ENCODE data around the gene BICDL2. TPM values are rescaled to one million over a fixed set of nuclear protein-coding genes. Genes with fewer than 3 reads are reported as not detected.

BICDL2 gene
- polyA plus RNA-seq, 1 donor from 2014 or later, result 0.37 TPM

DNA sequence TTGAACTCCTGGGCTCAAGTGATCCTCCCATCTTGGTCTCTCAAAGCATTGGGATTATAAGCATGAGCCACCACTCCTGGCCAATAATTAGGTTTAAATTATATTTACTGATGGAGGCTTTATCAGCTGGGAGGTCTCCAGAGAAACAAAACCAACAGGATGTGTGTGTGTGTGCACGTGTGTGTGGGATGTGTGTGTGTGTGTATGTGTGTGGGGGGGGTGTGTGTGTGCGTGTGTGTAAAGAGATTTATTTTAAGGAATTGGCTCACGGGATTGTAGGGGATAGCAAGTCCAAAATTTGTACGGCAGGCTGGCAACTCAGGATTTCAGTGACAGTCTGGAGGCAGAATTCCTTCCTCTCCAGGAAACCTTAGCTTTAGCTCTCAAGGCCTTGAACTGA is 14.3 kb upstream of the BICDL2 start:
- no peaks in the 10 kb centered on the region for H3K79me2 ChIP-seq (replicated peaks; ENCODE audit: insufficient read depth, low read length)
- H3K9me2 ChIP-seq (ENCODE audit: insufficient read depth, low read length), result no peaks in the 10 kb centered on the region
- H3F3A ChIP-seq (ENCODE audit: insufficient read depth, low read length, poor library complexity, severe bottlenecking), result no peaks in the 10 kb centered on the region
- no peak overlapping the region for H2AFZ ChIP-seq (ENCODE audit: low read depth, low read length)
- H3K27ac ChIP-seq (ENCODE audit: low read length), result no peak overlapping the region
- H3K9ac ChIP-seq (ENCODE audit: low read length), result no peak overlapping the region
- no peak overlapping the region for H3K4me2 ChIP-seq (ENCODE audit: low read length)
- no peaks in the 10 kb centered on the region for H3K9me3 ChIP-seq (ENCODE audit: low read length)
- no peaks in the 10 kb centered on the region for H4K20me1 ChIP-seq (ENCODE audit: insufficient read depth)
- TF ChIP-seq CTCF (IDR thresholded peaks at IDR 0.05; ENCODE audit: poor library complexity, severe bottlenecking) (no peak), SMC3 (conservative IDR thresholded peaks at IDR 0.05; ENCODE audit: poor library complexity) (no peak), EP300 (conservative IDR thresholded peaks at IDR 0.05; ENCODE audit: poor library complexity, severe bottlenecking) (no peak), TAF1 (IDR thresholded peaks at IDR 0.05; ENCODE audit: low read depth) (no peak), POLR2AphosphoS5 (IDR thresholded peaks at IDR 0.05) (no peak), MXI1 (conservative IDR thresholded peaks at IDR 0.05; ENCODE audit: poor library complexity, severe bottlenecking) (no peak), RAD21 (conservative IDR thresholded peaks at IDR 0.05) (no peak), EZH2 (IDR thresholded peaks at IDR 0.05; ENCODE audit: borderline replicate concordance, insufficient read depth, low read length, poor library complexity, severe bottlenecking) (no peak)
- TF ChIP-seq, protein P1, sequence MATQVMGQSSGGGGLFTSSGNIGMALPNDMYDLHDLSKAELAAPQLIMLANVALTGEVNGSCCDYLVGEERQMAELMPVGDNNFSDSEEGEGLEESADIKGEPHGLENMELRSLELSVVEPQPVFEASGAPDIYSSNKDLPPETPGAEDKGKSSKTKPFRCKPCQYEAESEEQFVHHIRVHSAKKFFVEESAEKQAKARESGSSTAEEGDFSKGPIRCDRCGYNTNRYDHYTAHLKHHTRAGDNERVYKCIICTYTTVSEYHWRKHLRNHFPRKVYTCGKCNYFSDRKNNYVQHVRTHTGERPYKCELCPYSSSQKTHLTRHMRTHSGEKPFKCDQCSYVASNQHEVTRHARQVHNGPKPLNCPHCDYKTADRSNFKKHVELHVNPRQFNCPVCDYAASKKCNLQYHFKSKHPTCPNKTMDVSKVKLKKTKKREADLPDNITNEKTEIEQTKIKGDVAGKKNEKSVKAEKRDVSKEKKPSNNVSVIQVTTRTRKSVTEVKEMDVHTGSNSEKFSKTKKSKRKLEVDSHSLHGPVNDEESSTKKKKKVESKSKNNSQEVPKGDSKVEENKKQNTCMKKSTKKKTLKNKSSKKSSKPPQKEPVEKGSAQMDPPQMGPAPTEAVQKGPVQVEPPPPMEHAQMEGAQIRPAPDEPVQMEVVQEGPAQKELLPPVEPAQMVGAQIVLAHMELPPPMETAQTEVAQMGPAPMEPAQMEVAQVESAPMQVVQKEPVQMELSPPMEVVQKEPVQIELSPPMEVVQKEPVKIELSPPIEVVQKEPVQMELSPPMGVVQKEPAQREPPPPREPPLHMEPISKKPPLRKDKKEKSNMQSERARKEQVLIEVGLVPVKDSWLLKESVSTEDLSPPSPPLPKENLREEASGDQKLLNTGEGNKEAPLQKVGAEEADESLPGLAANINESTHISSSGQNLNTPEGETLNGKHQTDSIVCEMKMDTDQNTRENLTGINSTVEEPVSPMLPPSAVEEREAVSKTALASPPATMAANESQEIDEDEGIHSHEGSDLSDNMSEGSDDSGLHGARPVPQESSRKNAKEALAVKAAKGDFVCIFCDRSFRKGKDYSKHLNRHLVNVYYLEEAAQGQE (IDR thresholded peaks at IDR 0.05; ENCODE audit: borderline replicate concordance), result no peak
- H3K27me3 ChIP-seq (ENCODE audit: insufficient read depth, low read depth, low read length), result peaks cover 37% of the 10 kb centered on the region
- H3K36me3 ChIP-seq (ENCODE audit: insufficient read depth, low read length), result no peaks in the 10 kb centered on the region
- no peak overlapping the region for H3K4me3 ChIP-seq (ENCODE audit: low read length)

DNA sequence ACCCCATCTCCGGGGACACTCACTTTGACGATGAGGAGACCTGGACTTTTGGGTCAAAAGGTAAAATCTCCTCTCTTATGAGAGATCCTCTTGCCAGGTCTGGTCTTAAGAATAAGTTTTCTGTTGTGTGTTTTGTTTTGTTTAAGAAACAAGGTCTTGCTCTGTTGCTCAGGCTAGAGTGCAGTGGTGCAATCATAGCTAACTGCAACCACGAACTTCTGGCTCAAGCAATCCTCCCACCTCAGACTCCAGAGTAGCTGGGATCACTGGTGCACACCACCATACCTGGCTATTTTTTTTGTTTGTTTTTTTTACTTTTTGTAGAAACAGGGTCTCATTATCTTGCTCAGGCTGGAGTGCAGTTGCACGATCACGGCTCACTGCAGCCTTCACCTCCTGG is 13.7 kb upstream of the BICDL2 start:
- Histone ChIP-seq H2AFZ (ENCODE audit: low read depth, low read length) (no peak overlapping the region), H3K9me3 (ENCODE audit: low read length) (no peaks in the 10 kb centered on the region), H3K9me2 (ENCODE audit: insufficient read depth, low read length) (no peaks in the 10 kb centered on the region), H3K27ac (ENCODE audit: low read length) (no peak overlapping the region), H3K27me3 (ENCODE audit: insufficient read depth, low read depth, low read length) (peaks cover 42% of the 10 kb centered on the region), H3F3A (ENCODE audit: insufficient read depth, low read length, poor library complexity, severe bottlenecking) (no peaks in the 10 kb centered on the region), H4K20me1 (ENCODE audit: insufficient read depth) (no peaks in the 10 kb centered on the region), H3K4me2 (ENCODE audit: low read length) (no peak overlapping the region), H3K79me2 (replicated peaks; ENCODE audit: insufficient read depth, low read length) (no peaks in the 10 kb centered on the region), H3K4me3 (ENCODE audit: low read length) (no peak overlapping the region), H3K9ac (ENCODE audit: low read length) (no peak overlapping the region), H3K36me3 (ENCODE audit: insufficient read depth, low read length) (no peaks in the 10 kb centered on the region)
- TF ChIP-seq SMC3 (conservative IDR thresholded peaks at IDR 0.05; ENCODE audit: poor library complexity), result no peak
- no peak for TF ChIP-seq EZH2 (IDR thresholded peaks at IDR 0.05; ENCODE audit: borderline replicate concordance, insufficient read depth, low read length, poor library complexity, severe bottlenecking)
- TF ChIP-seq TAF1 (IDR thresholded peaks at IDR 0.05; ENCODE audit: low read depth), result no peak
- TF ChIP-seq, protein P1 (IDR thresholded peaks at IDR 0.05; ENCODE audit: borderline replicate concordance), result no peak
- no peak for TF ChIP-seq MXI1 (conservative IDR thresholded peaks at IDR 0.05; ENCODE audit: poor library complexity, severe bottlenecking)
- no peak for TF ChIP-seq POLR2AphosphoS5 (IDR thresholded peaks at IDR 0.05)
- no peak for TF ChIP-seq RAD21 (conservative IDR thresholded peaks at IDR 0.05)
- TF ChIP-seq CTCF (IDR thresholded peaks at IDR 0.05; ENCODE audit: poor library complexity, severe bottlenecking), result no peak
- no peak for TF ChIP-seq EP300 (conservative IDR thresholded peaks at IDR 0.05; ENCODE audit: poor library complexity, severe bottlenecking)
